HG02571 (cell line): ENCODE results near the gene MACO1.
A peak's percentile ranks its signal among the peaks of the same experiment; 100 is the strongest.
"Not testable (repeated sequence)": the region's sequence is repeated elsewhere in the genome, so short reads cannot be mapped to it uniquely, and the experiment has no call there.

Source experiments
- ATAC-seq: cut with Tn5 transposase; IDR thresholded peaks from one replicate; pipeline ENCODE4 v1.9.1; 2021; ENCODE audit warnings: mild to moderate bottlenecking, moderate library complexity; ENCODE audit not compliant: unreplicated experiment

The MACO1 gene

GRCh38 chr1:25423206-25423605 lies 7.5 kb upstream of the MACO1 start:
- ATAC-seq = not testable (repeated sequence)

- ATAC-seq = no peak
Measured at GRCh38 chr1:25425098-25426085, 5.3 kb upstream of the MACO1 start.

DNA sequence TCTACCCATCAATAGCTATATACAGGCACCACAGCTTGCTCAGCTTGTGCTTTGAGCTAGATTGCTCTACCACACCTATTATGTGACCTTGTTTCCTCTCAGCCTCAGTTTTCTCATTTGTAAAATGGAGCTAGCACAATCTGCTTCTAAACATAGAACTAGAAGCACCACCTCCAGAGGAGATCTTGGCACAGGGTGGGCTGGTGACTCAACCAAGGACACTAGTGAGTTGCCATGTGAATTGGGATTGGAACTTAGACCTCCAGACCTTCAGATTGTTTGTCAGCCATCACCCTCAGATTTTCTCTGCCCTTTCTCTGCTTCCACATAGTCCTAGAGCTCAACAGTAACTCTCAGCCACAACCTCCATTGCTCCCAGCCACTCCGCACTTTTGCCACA lies 3.0 kb upstream of the MACO1 start:
- no peak for ATAC-seq

- no peak for ATAC-seq
Measured at GRCh38 chr1:25428475-25429166, 2.1 kb upstream of the MACO1 start.

DNA sequence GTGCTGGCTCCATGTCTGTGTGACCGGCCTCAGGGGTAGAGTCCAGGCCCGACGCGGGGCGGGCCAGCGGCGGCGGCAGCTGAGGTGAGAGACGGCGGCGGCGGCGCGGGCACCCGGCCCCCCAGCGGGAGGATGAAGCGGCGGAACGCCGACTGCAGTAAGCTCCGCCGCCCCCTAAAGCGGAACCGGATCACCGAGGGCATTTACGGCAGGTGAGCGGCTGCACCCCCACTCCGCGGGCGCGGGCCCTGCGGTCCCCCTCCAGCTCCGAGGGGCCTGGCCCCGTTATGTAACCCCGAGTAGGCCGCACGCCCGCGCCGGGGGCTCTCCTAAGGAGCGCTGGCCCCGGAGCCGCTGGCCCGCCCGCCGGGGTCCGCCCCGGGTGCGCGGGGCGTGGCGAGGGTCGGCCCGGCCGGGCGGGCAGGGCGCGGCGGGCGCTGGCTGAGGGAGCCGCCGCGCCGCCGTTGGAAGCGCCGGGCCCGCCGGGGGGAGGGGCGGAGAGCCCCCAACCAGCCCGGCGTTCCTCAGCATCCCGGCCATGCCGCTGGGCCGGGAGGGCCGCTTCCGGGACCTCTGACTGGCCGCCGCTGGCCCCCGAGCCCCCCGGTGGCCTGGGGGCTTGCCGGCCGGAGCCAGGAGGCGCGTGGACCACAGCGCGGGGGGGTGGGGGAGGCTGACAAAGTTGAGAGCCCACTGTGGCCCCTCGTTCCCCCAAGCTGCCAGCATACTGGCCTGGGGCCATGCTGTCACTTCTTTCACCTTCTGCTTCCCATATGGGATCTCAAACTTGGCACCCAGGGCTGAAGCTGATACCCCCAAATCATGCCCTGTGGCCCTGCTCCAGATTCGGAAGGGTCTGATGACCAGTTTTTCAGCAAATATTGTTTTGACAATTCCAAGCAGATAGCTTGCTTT lies 527 bp downstream of the MACO1 start:
- peak; percentile 23 for ATAC-seq

GRCh38 chr1:25431955-25432719 lies 1.4 kb downstream of the MACO1 start:
- ATAC-seq = no peak

GRCh38 chr1:25432749-25433388 lies 2.2 kb downstream of the MACO1 start:
- no peak for ATAC-seq

GRCh38 chr1:25433389-25434186 lies 2.9 kb downstream of the MACO1 start:
- ATAC-seq = no peak

- no peak for ATAC-seq
Measured at GRCh38 chr1:25435397-25436108, 4.9 kb downstream of the MACO1 start.

DNA sequence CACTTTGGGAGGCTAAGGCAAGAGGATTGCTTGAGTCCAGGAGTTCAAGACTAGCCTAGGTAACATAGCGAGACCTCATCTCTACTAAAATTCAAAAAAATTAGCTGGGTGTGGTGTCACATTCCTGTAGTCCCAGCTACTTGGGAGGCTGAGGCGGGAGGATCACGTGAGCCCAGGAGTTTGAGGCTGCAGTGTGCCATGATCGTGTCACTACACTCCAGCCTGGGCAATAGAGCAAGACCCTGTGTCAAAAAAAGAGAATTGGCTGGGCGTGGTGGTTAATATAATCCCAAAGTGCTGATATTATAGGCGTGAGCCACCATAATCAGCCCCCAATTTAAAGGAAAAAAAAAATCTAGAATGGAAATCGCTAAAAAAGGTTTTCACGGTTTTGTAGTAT lies 7.0 kb downstream of the MACO1 start:
- no peak for ATAC-seq

- no peak for ATAC-seq
Measured at GRCh38 chr1:25439287-25439686, 8.6 kb downstream of the MACO1 start.

- no peak for ATAC-seq
Measured at GRCh38 chr1:25442178-25442577, 11.5 kb downstream of the MACO1 start.

DNA sequence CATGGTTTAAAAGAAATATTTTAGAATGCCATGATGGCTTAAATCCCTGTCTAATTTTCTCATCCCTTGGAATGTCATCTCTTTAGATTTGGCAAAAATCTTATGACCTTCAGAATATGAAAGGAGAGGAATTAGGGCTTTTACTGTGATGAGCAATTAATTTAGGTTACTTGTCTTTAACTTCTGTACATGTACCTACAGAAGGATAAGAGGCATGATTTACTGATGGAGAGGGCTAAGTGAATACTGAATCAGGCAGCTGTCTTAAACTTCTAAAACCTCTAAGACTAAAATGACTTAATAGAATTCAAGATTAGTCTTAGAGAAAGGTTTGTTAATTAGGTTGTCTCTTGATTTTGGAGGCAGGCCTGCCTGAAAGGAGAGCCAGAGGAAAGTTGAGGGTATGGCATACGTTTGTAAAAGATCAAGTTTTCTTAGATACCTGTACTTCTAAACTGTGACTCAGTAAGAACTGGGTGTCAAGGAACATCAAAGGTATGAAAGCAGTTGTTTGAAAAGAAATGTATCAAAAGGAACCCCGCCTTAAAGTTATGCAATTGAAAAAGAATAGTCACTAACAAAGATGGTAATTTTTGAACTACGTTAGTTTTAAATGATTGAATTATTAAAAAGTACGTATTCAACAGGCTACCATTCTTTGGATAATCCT lies 12.5 kb downstream of the MACO1 start:
- ATAC-seq = no peak

- not testable (repeated sequence) for ATAC-seq
Measured at GRCh38 chr1:25444604-25445003, 13.9 kb downstream of the MACO1 start.

- no peak for ATAC-seq
Measured at GRCh38 chr1:25445993-25446538, 15.4 kb downstream of the MACO1 start.

- no peak for ATAC-seq
Measured at GRCh38 chr1:25447547-25447946, 16.9 kb downstream of the MACO1 start.

GRCh38 chr1:25450891-25451290 lies 20.2 kb downstream of the MACO1 start:
- no peak for ATAC-seq
